Bladder microvascular endothelial cell (primary cell): ENCODE results near the gene CLDN2. TPM values are rescaled to one million over a fixed set of nuclear protein-coding genes. Genes with fewer than 3 reads are reported as not detected.

Experiments used
- total RNA-seq: library from RNA; depleted of rRNA; stranded (reverse); fragments of >200 nt; gene quantifications from 2 replicates; pipeline ENCODE4 v1.2.3, GENCODE V29; 2014

Gene CLDN2
- total RNA-seq = not detected in 2 replicates

GRCh38 chrX:106919932-106920452, at the start of gene CLDN2:
TSS of gene CLDN2 (plus strand) at chrX:106920402. CDS start at chrX:106928229, 7,827 bp downstream.

GRCh38 chrX:106903291-106903824, 16.8 kb upstream of the CLDN2 start, which contains the start of gene RIPPLY1:
TSS of gene RIPPLY1 (minus strand) at chrX:106903341. CDS start at chrX:106903287, 54 bp downstream.

Other genes starting within 250 kb of the CLDN2 start
- gene RNF128, start 193.7 kb upstream of the CLDN2 start, total RNA-seq = 0.06 and 0.32 TPM in 2 replicates
- 2.4 and 6.8 TPM in 2 replicates for gene TBC1D8B, start 117.7 kb upstream of the CLDN2 start, total RNA-seq
- not detected in 2 replicates for gene RIPPLY1, start 17.1 kb upstream of the CLDN2 start, total RNA-seq
- gene MORC4, start 79.8 kb downstream of the CLDN2 start, total RNA-seq = 8.1 and 12.9 TPM in 2 replicates
- gene RBM41, start 198.4 kb downstream of the CLDN2 start, total RNA-seq = 7.3 and 14.7 TPM in 2 replicates